Uterus (tissue), 4 donors: Measurements from ENCODE around the gene FBXO31. TPM values are rescaled to one million over a fixed set of nuclear protein-coding genes. Genes with fewer than 3 reads are reported as not detected.

Source experiments
- DNase-seq, 2 donors: peaks; one replicate each; pipeline ENCODE4 v3.0.0-alpha.2; 2019 to 2020
- H3K27ac ChIP-seq, 2 donors: fragments of 200-600 bp; sonication (generic); 1 replicate in 1 of 2; 2 replicates in 1 of 2; pipeline ENCODE4 v1.5.1; 2016 to 2018
- H3K27me3 ChIP-seq, 2 donors: fragments of 200-600 bp; sonication (generic); one replicate each; pipeline ENCODE4 v1.5.1; 2018 to 2019; ENCODE audit warnings: control low read depth in 1 of 2
- H3K36me3 ChIP-seq, 2 donors: fragments of 200-600 bp; sonication (generic); one replicate each; pipeline ENCODE4 v1.5.1; 2019; ENCODE audit warnings: control low read depth in 1 of 2
- H3K4me1 ChIP-seq, 2 donors: fragments of 200-600 bp; sonication (generic); one replicate each; pipeline ENCODE4 v1.5.1; 2018 to 2019; ENCODE audit warnings: control low read depth in 1 of 2
- H3K4me3 ChIP-seq, 2 donors: fragments of 200-600 bp; sonication (generic); 1 replicate in 1 of 2; 2 replicates in 1 of 2; pipeline ENCODE4 v1.5.1; 2018 to 2019; ENCODE audit warnings: mild to moderate bottlenecking in 1 of 2
- H3K9me3 ChIP-seq, 2 donors: fragments of 200-600 bp; sonication (generic); one replicate each; pipeline ENCODE4 v1.5.1; 2019; ENCODE audit warnings: control low read depth in 1 of 2
- CTCF ChIP-seq, 4 experiments: fragments of 200-600 bp in 2 of 4; fragments of 450-650 bp in 2 of 4; sonication (generic) in 2 of 4; IDR thresholded peaks; one replicate each; pipeline ENCODE4 v1.5.1; 2016 to 2019; ENCODE audit warnings: antibody characterized with exemption in 4 of 4, mild to moderate bottlenecking in 2 of 4, moderate library complexity in 1 of 4
- POLR2A ChIP-seq, 2 donors: fragments of 450-650 bp; IDR thresholded peaks; one replicate each; pipeline ENCODE4 v1.6.1; 2016; ENCODE audit warnings: antibody characterized with exemption in 2 of 2, mild to moderate bottlenecking in 1 of 2, moderate library complexity in 1 of 2
- intact Hi-C: fragments of 100-400 bp; cut with DNase I; formaldehyde crosslinking; loops from one replicate; pipeline ENCODE4 v1.15.1; 2023; ENCODE audit warnings: low total_unique reads
- total RNA-seq, 4 donors: library from RNA; depleted of rRNA in 3 of 4; stranded (reverse); fragments of >200 nt in 3 of 4; gene quantifications; one replicate each; pipeline versions ENCODE4 v1.1.0 to v1.2.4, GENCODE V29; 2014 to 2023
- donor health status: DM: yes; HTN: yes; CAD: no.

The FBXO31 gene
- total RNA-seq, 4 donors from 2014 or later: 35.2 to 309 (median 74.8) TPM

GRCh38 chr16:87353613-87354012 lies 30.0 kb downstream of the FBXO31 start:
- intact Hi-C loops: no loop called here
- Histone ChIP-seq H3K36me3 (no peaks in the 10 kb centered on the region), H3K4me3 (no peak overlapping the region), H3K27ac (no peak overlapping the region), H3K9me3 (no peaks in the 10 kb centered on the region), H3K4me1 (peaks cover 0 to 2% of the 10 kb centered on the region in 2 donors), H3K27me3 (no peaks in the 10 kb centered on the region)
- DNase-seq: no peak
- TF ChIP-seq CTCF (IDR thresholded peaks at IDR 0.05): no peak
- TF ChIP-seq POLR2A (IDR thresholded peaks at IDR 0.05): no peak

GRCh38 chr16:87352818-87353217 lies 30.8 kb downstream of the FBXO31 start:
- intact Hi-C loops: no loop called here
- TF ChIP-seq POLR2A (IDR thresholded peaks at IDR 0.05) (no peak), CTCF (IDR thresholded peaks at IDR 0.05) (no peak)
- Histone ChIP-seq H3K4me1 (peaks cover 0 to 2% of the 10 kb centered on the region in 2 donors), H3K36me3 (no peaks in the 10 kb centered on the region), H3K27ac (no peak overlapping the region), H3K27me3 (no peaks in the 10 kb centered on the region), H3K4me3 (no peak overlapping the region), H3K9me3 (no peaks in the 10 kb centered on the region)
- no peak for DNase-seq

- H3K36me3 ChIP-seq: no peaks in the 10 kb centered on the region
These were observed 32.3 kb downstream of the FBXO31 start for GRCh38 chr16:87351320-87351698.

GRCh38 chr16:87350681-87351319 lies 32.8 kb downstream of the FBXO31 start:
- peaks cover 0 to 2% of the 10 kb centered on the region in 2 donors for H3K4me1 ChIP-seq
- no peaks in the 10 kb centered on the region for H3K9me3 ChIP-seq
- peak overlapping the region in 1 of 2 donors; percentile 2 for H3K27ac ChIP-seq
- TF ChIP-seq CTCF (IDR thresholded peaks at IDR 0.05): no peak
- no peak for TF ChIP-seq POLR2A (IDR thresholded peaks at IDR 0.05)
- intact Hi-C loops: no loop called here
- no peak for DNase-seq
- no peaks in the 10 kb centered on the region for H3K36me3 ChIP-seq
- no peak overlapping the region for H3K4me3 ChIP-seq
- no peaks in the 10 kb centered on the region for H3K27me3 ChIP-seq

More at GRCh38 chr16:87351320-87351698, 32.3 kb downstream of the FBXO31 start:
- intact Hi-C loops: no loop called here
- TF ChIP-seq CTCF (IDR thresholded peaks at IDR 0.05) (no peak), POLR2A (IDR thresholded peaks at IDR 0.05) (no peak)
- Histone ChIP-seq H3K27ac (peak overlapping the region in 1 of 2 donors; percentile 2), H3K9me3 (no peaks in the 10 kb centered on the region), H3K4me3 (no peak overlapping the region), H3K4me1 (peaks cover 0 to 2% of the 10 kb centered on the region in 2 donors), H3K27me3 (no peaks in the 10 kb centered on the region)
- no peak for DNase-seq

- intact Hi-C loops: no loop called here
- Histone ChIP-seq H3K36me3 (no peaks in the 10 kb centered on the region), H3K9me3 (no peaks in the 10 kb centered on the region), H3K4me1 (peaks cover 0 to 2% of the 10 kb centered on the region in 2 donors), H3K27ac (no peak overlapping the region), H3K4me3 (no peak overlapping the region), H3K27me3 (no peaks in the 10 kb centered on the region)
- TF ChIP-seq POLR2A (IDR thresholded peaks at IDR 0.05) (no peak), CTCF (IDR thresholded peaks at IDR 0.05) (no peak)
- DNase-seq: no peak
These were observed 33.5 kb downstream of the FBXO31 start for GRCh38 chr16:87350031-87350430.
